Left lobe of liver (tissue), 2 donors: Measurements from ENCODE around the gene RND1. TPM values are rescaled to one million over a fixed set of nuclear protein-coding genes. Genes with fewer than 3 reads are reported as not detected.

ENCODE experiments used
- ATAC-seq: fragments of 200-7000 bp; cut with Tn5 transposase; one replicate; pipeline ENCODE4 v1.9.1; 2020; ENCODE audit warnings: mild to moderate bottlenecking, moderate library complexity
- DNase-seq: peaks from one replicate; pipeline ENCODE4 v3.0.0-alpha.2; 2020; ENCODE audit warnings: low spot score
- total RNA-seq: library from RNA; stranded (reverse); gene quantifications from one replicate; pipeline ENCODE4 v1.2.1, GENCODE V29; 2021
- donor health status: DM: no; HTN: no; CAD: no; lungs with moderate emphysema.
- donor health status: DM: no; HTN: yes; CAD: no.

The RND1 gene
- total RNA-seq, 1 donor from 2014 or later, result 32.0 TPM

DNA sequence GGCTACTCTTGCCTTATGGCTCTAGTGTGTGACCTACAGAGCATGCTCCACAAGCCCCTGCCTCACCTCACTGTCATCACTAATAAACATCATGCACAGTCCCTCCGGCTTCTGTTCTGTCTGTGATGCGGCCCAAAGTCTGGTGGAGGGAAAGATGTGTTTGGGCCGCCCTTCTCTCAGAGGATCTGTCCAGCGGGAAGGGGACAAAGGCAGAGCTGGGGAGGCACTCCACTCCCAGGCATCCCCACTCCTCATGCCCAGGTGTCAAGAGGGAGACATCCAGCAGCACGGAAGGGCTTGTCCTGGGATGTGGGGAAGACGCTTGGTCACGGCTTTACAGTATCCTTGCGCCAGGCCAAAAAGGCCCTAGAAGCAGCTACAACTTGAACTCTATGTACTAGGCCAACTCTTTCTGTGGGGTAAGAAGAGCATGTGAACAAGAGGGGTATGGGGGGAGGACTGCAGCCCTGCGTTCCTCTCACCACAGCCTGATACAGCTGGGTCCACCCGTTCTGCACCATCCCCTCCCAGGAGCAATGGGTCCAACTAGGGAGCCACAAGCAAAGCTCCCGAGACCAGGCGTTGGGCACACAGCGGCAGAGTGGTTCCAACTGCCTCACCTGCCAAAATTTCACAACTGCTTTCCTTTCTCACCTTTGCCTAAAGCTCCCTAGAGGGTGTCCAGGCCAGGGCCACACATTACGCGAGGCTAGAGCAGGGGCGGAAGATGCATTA is 36.7 kb downstream of the RND1 start:
- ATAC-seq (no peak), DNase-seq (no peak)

DNA sequence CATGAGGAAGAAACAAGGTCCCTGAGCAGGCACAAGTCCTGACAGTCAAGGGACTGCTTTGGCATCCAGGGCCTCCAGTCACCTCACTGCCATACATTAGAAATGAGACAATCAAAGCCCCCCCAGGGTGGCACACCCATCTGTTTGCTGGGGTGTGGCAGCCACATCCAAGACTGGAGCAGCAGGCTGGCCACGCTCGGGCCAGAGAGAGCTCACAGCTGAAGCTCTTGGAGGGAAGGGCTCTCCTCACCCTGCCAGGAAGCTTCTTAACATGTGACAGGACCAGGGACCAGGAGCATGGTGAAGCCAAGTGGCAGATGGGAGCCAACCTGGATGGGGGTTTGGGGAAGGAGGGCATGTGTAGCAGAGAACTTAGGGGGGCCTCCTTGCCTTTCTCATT is 37.4 kb downstream of the RND1 start:
- DNase-seq, result no peak
- ATAC-seq, result no peak

DNA sequence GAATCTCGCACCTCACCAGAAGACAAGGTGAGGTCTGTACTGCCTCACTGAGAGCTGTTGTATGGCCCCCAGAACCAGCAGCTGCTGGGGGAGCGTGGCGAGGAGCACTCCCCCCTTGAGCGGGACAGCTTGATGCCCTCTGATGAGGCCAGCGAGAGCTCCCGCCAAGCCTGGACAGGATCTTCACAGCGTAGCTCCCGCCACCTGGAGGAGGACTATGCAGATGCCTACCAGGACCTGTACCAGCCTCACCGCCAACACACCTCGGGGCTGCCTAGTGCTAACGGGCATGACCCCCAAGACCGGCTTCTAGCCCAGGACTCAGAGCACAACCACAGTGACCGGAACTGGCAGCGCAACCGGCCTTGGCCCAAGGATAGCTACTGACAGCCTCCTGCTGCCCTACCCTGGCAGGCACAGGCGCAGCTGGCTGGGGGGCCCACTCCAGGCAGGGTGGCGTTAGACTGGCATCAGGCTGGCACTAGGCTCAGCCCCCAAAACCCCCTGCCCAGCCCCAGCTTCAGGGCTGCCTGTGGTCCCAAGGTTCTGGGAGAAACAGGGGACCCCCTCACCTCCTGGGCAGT is 38.1 kb downstream of the RND1 start:
- DNase-seq (no peak), ATAC-seq (no peak)

DNA sequence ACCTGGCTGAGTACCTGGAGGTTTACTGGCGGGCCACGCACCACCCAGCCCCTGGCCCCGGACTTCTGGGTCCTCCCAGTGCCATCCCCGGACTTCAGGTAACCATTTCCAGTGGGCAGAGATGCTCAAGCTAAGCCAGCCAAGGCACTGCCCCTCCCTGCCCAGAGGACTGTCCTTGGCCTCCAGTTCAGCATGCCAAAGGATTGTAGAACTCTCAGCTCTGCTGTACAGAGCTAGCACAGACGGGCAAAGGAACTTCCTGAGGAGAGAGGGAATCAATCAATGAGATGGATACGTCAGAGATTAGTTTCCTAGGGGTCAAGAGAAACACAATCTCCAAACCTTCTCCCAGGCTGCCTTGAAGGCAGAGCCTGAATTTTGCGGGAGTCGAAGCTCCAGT is 38.6 kb downstream of the RND1 start:
- DNase-seq (no peak), ATAC-seq (no peak)

DNA sequence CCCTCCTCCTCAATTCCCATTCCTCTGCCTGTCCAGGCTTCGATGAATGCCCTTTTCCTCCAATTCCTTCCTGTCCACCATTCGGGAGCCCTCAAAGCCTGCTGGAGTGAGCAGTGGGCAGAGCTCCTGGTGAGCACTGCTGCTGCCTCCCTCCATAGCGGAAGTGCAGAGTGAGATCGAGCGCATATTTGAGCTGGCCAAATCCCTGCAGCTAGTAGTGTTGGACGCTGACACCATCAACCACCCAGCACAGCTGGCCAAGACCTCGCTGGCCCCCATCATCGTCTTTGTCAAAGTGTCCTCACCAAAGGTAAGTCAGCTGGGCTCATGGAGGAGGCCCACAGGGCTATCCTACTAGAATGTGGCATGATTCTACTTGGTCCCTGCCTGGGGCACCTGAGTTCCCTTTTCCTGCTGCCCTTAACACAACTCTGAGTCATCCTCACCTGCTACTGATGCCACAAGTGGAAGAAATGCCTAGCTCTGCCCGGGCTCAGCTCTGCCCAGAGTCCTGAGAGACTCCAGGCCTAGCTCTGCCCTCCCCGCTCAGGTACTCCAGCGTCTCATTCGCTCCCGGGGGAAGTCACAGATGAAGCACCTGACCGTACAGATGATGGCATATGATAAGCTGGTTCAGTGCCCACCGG is 39.3 kb downstream of the RND1 start:
- peak; percentile 6 for ATAC-seq

DNA sequence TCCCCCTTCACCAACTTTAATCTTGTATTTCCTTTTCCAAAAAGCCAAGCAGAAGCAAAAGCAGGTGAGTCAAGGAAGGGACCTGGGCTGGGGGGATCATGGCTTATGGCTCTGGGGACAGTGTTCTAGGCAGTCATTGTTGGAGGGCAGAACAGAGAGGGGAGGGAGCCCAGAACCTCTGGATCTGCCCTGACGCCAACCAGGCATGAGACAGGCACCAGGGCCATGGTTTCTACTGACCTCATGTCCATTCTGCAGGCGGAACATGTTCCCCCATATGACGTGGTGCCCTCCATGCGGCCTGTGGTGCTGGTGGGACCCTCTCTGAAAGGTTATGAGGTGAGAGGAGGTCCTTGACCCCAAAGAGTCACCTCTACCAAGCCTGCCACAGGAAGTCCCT is 40.8 kb downstream of the RND1 start:
- ATAC-seq, result no peak

More for the DNA sequence above, 39.3 kb downstream of the RND1 start:
- DNase-seq, result no peak

DNA sequence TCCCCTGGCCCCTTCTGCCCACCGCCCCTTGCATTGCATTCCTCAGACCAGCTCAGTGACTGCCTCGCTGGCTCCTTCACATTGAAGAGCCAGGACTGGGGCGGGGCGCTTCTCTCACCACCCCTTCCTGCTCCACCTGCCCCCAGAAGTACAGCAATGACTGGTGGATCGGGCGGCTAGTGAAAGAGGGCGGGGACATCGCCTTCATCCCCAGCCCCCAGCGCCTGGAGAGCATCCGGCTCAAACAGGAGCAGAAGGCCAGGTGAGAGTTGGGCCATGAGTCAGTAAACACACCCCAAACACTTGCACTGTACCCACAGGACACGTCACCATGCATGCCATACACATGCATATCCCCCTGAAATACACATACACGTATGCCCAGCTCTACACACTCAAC is 41.6 kb downstream of the RND1 start:
- DNase-seq (no peak), ATAC-seq (no peak)

More for the DNA sequence above, 40.8 kb downstream of the RND1 start:
- no peak for DNase-seq

DNA sequence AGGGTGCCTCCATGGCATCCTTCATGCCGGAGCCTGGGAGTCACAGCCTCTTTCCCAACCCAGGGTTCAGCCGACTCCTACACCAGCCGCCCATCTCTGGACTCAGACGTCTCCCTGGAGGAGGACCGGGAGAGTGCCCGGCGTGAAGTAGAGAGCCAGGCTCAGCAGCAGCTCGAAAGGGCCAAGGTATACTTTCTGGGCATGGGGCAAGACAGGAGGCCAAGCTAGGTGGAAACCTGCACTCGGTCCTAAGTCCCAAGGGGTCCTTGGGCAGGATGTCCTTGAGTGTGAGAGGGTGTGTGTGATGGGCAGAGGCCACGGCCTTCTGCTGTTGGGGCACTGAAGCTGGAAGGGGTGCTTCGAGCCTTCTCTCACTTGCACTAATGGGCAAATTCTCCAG is 42.4 kb downstream of the RND1 start:
- ATAC-seq, result no peak

DNA sequence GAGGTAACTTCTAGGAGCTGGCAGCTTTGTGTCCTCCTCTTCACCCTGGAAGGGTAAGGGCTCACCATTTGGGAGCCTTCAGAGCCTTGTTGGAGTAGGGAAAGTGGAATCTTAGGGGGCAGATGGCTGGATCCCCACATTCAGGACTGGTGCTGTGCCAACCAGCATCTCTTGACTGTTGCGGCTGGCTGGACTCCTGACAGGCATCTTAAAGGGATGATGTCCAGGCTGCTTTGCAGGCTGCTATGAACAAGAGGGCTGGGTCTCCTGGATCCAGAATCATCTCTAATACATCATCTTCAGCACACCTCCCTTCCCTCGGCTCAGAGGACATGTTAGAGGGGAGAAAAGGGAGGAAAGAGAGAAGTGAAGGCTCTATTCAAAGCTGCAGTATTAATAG is 43.0 kb downstream of the RND1 start:
- DNase-seq, result no peak
- ATAC-seq, result no peak

More for the DNA sequence above, 42.4 kb downstream of the RND1 start:
- DNase-seq, result no peak

DNA sequence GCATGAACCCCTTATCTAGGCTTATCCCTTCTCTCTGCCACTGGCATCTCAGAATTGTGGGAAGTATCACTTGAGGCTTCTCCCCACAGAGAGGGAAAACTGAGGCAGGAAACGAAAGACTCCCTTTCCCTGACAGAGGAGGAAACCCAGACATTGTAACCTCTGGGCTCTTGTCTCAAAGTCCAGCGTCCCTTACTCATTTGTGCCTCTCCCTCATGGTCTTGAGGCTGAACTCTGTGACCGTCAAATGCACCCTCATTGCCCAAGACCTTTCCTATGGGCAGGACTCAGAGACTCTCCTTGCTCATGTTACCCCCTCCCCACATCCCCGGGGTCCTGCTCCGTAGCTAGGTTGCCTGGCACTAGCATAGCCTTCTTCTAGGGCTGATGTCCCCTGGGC is 43.5 kb downstream of the RND1 start:
- ATAC-seq (no peak), DNase-seq (no peak)

DNA sequence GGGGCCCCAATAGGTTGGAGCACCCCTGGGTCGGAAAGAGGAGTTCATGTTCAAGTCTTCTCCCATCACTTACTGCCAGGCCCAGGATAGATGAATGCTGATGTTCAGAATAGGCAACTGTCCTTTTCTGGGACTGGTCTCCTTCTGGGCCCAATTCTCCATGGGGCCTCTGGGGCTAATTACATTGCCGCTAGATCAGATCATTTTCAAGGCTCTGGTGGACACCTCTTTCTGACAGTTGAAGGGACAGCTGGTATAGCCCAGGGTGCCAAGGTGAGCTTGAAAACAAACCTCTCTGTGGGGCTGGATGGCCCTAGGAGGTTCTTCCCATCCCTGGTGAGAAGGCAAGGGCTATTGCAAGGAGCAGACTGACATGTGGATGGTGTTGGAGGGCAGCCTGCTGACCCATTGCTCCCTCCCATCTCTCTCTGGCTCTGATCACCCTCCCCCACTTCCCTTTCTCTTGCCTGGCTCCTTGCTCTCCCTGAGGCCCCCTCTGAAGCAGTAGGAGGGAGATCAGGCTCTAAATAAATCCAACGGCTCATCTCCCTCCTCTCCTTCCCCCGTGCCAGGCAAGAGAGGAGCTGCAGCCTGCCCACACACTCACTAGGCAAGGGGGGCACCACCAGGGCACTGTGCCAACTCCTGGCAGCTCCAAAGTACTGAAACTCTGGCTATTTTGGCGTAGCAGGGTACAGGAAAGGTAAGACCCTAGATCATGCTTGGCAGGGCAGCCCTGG is 45.5 kb downstream of the RND1 start:
- DNase-seq, result no peak
- no peak for ATAC-seq

DNA sequence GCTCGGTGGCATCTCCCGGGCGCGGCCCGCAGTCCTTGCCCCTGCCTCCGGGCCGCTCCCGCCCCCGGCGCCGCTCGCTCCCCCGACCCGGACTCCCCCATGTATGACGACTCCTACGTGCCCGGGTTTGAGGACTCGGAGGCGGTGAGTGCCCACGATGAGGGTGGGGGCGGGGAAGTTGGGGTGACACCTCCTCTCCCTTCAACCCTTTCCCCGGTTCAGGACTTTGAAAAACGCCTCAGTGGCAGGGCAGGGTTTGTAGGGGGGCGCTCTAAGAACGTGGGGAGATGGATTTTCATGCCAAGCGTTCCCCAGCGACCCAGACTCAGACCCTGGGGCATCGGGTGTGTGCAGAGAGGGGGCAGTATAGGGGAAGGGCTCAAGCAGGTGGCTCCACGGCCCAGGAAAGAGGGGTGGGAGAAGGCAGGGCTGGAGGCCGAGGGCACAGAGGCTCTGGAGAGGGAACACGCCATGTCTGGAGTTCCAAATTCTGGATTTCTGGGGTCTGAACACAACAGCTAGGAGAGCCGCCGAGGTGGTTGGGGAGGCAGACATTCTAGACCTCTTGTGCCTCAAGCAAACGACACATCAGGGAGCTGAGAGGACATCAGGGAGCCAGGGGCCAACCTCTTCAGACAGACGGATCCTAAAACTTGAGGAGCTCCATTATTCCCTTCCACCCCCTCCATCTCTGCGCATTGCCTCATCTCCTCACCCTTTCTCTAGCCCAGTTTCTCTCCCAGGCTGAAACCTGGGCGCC is 46.7 kb downstream of the RND1 start:
- ATAC-seq, result no peak
- no peak for DNase-seq

DNA sequence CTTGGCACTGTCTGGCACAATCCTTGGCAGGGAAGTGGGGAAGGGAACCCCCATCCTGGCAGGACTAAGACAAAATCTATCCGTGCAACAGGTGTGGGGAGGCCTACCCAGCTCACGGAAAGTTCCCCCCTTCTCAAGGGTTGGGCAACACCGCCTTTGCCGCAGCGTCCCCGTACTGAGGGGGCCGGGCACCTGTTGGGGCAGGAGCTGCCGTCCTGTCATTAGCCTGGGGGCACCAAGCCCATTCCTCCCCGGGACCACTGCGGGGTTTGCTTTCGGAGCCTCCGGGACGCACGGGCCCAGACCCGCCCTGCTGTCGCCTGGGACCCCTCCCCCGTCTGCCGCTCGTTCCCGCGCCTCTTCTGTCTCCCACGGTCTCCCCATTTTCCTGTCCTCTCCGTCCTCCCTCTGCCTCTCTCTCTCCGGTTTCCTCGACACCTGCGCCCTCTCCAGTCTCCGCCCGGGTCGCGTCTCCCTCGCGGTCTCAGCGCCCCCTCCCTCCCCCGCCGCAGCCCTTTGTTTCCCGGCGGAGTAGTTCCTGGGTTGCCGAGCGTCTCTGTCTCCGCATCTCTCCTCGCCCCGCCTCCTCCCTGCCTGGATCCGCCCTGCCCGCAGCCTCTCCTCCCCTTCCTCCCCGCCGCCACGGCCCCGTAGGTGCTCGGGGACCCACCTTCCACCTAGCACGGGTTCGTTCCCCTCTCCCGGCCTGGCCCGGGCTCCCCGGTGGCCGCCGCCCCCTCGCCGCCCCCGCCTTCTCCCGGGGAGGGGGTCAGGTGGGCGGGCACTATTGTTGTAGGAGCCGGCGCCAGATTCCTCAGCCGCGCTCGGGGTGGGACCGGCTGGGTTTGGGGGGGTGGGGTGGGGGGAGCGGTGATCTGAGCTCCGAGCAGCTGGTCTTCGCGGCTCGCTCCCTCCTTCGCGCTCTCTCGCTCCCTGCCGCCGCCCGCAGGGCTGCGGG is 47.5 kb downstream of the RND1 start, which contains the start of gene CACNB3:
Gene CACNB3 (plus strand): TSS at position 624 of the 958 bp plus-strand sequence. CDS start 434 bp downstream, outside the sequence.
- DNase-seq, result peak; percentile 55
- no peak for ATAC-seq

DNA sequence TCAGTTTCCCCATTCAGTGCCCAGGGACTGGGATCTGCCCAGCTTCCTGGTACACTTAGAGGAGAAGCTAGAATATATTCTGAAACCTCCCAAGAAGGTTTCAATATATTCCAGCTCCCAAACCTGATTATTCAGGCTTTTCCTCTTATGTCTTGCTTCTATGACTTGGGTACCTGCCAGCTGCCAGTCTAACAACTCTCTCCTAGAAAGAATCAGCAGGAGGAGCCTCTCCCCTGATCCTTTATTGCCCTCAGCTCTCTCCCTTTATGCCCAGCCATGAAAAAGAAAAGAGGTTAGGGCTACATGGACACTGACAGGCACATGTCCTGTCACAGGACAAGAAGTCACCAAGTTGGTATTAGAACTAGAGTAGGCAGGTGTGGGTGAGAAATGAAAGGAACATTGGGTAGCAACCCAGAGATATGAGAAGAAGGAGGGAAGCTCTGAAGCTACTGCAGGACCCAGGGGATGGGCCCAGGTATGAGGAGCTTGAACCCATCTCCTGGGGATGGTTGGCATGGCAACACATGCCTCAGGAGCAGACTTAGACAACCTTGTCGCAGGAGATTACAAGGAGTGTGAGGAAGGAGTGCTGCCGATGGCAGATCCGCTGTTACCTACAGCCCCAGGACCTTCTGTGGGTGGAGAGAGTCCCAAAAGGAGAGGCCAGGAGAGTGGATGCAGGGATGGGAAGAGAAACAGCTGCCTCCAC is 49.4 kb downstream of the RND1 start:
- no peak for DNase-seq
- no peak for ATAC-seq

DNA sequence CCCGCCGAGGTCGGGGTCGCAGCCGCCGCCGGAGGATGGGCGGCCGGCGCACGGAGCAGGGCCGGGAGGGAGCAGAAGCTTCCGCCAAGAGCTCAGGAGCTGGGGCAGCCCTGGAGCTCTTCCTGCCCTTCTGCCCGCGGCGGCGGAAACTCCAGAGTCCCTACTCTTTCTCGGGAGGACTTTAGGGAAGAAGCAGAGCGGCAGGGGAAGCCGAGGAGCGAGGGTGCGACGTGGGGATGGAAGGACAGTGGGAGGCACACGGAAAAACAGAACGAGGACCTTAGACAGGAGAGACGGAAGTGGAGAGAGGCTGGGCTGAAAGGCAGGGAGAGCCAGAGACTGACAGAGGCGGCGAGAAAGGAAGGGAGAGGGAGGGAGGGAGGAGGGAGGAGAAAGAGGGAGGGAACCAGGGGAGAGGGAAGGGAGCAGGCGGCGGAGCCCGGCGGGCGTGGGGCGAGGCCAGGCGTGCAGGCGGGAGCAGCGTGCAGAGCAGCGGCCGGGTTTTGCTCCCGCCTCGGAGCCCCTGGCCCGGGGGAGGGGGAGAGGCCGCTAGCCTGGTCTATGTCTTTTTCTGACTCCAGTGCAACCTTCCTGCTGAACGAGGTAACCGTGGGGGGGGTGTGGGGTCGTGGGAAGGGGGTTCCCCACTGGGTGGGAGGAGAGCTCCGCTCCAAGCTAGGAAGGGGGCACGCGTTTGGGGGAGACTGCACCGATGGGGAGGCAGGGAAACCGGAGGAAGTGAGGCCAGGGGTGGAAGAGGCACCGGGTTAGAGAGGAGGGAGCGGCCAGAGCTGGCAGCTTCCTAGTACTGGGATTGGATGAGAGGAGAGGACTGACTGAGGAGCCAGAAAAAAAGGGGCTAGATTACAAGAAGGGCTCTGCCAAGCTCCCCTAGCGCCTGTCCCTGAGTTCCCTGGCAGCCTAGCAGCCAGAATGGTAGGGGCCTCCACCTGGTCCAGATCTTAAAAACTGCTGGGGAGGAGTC is 50.3 kb downstream of the RND1 start:
- DNase-seq, result peak; percentile 68
- ATAC-seq, result peak; percentile 86

DNA sequence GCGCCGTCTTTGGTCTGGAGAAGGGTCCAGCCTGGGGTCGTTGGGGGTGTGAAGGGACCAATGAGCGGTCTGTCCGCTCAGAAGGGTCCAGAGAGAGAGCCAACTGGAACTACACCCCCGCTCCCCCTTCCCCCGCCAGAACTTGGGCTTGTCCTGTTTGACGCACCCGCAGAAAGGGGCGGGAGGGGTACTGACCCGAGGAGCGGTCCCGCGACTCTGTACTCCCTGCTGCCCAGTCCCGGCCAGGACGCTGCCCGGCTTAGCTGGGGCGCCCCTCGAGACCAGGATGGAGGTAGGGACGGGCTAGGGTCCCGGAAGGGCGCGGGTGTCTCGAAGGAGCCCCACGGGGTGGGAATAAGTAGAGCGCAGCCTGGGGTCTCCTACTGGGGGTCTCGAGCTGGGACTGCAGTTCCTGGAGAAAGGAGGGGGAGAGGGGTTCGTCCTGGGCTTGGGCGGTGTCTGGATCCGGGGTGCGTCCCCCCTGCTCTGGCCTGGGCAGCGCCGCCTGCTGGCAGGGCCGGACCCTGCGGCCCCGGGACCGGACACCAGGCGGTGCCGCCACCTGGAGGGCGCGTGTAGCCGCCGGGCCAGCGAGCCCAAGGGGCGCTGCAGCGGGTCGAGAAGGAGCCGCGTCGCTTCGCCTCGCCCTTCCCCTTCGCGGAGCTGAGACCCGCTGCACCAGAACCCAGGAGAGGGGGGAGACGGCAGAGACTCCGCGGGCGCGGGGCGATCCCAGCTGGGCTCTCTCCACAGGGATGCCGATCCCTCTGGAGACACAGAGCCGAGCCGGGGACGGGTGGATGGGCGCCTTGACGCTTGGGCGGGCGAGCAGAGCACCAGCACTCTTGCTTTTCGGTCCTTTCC is 51.2 kb downstream of the RND1 start:
- ATAC-seq (peak; percentile 92), DNase-seq (peak; percentile 80)
